PC-3 (cell line): Measurements from ENCODE around the gene RCBTB2.

ENCODE experiments used
- CTCF ChIP-seq: fragments of 300-600 bp; sonication (generic); conservative IDR thresholded peaks from 2 replicates; pipeline ENCODE4 v1.5.1; 2017; ENCODE audit warnings: antibody characterized with exemption, low read depth, mild to moderate bottlenecking, low read length
- EZH2 ChIP-seq: fragments of 300-600 bp; sonication (generic); IDR thresholded peaks from one replicate; pipeline ENCODE4 v1.6.1; 2017; ENCODE audit warnings: antibody characterized with exemption, mild to moderate bottlenecking, low read length; ENCODE audit not compliant: unreplicated experiment
- EZH2phosphoT487 ChIP-seq: fragments of 300-600 bp; sonication (generic); IDR thresholded peaks from 2 replicates; pipeline ENCODE4 v1.6.1; 2018; ENCODE audit warnings: mild to moderate bottlenecking, antibody characterized with exemption, low read length, borderline replicate concordance

GRCh38 chr13:48532506-48533499 is at the start of gene RCBTB2:
- TF ChIP-seq CTCF (no peak), EZH2 (no peak), EZH2phosphoT487 (no peak)
